LNCAP (cell line): Measurements from ENCODE around the gene SFXN3.

ENCODE experiments used
- TF ChIP-seq, protein P1 (sequence below): fragments of 450-650 bp; IDR thresholded peaks from 2 replicates; pipeline ENCODE4 v1.5.1; 2017; ENCODE audit warnings: mild to moderate bottlenecking

Gene SFXN3

DNA sequence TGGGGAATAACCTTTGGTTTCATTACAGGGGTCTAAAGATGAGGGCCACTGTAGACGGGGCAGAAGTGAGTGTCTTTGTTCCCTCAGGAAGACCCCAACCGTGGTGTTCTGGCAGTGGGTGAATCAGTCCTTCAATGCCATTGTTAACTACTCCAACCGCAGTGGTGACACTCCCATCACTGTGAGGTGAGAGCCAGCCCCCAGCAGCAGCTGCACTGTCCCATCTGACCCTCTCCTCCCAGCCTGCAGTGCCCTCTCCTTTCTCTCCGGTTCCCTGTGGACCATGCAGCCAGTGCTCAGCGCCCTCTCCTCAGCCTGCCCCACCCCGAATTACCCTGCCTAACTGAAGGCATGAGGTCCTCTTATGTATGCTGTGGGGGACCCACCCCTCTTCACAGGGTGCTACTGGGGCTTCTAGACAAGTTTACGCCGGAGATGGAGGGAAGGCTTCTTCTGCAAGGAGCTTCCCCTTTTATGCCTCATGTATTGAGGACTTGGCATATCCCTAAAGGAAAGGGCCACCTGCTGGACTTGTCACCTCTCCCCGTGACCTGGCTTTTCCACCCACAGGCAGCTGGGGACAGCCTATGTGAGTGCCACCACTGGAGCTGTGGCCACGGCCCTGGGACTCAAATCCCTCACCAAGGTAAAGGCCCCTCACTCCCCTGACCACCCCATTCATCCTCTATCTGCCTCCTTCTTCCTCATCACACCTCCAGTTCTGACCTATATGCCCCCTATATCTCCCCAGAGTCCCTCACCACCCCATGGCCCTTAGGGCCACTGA lies 5.1 kb downstream of the SFXN3 start:
- TF ChIP-seq, protein P1, sequence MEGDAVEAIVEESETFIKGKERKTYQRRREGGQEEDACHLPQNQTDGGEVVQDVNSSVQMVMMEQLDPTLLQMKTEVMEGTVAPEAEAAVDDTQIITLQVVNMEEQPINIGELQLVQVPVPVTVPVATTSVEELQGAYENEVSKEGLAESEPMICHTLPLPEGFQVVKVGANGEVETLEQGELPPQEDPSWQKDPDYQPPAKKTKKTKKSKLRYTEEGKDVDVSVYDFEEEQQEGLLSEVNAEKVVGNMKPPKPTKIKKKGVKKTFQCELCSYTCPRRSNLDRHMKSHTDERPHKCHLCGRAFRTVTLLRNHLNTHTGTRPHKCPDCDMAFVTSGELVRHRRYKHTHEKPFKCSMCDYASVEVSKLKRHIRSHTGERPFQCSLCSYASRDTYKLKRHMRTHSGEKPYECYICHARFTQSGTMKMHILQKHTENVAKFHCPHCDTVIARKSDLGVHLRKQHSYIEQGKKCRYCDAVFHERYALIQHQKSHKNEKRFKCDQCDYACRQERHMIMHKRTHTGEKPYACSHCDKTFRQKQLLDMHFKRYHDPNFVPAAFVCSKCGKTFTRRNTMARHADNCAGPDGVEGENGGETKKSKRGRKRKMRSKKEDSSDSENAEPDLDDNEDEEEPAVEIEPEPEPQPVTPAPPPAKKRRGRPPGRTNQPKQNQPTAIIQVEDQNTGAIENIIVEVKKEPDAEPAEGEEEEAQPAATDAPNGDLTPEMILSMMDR: no peak

DNA sequence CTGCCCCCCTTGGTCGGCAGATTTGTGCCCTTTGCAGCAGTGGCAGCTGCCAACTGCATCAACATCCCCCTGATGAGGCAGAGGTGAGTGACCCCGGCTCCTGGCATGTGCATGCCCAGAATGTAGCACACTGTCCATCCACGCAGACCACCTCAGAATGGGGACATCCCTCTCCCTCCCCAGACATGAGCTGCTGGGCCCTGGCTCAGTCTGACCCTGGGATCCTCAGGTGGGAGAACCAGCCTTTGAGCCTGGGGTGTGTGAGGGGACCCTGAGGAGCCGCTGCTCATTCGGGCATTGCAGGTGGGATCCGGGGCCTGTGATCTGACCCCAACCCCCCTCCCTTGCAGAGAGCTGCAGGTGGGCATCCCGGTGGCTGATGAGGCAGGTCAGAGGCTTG lies 5.7 kb downstream of the SFXN3 start:
- TF ChIP-seq, protein P1: no peak

DNA sequence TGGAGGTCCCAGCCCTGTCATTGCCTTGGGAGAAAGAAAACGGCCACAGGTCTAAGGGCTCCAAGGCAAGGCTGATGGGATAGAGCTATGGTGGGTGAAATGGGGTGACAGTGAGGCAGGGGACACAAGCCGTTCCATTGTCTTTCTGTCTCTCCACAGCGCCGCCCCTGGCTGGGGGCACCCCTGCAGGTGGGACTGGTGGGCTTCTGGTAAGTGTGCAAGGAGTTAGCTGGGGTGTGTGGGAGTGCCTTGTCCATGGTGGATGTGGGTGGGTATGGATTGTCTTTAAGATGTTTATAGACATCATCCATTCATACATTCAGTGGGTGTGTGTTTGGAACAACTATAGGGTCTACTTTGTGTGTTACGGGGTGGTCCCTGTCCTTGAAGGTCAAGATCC lies 7.5 kb downstream of the SFXN3 start:
- TF ChIP-seq, protein P1: no peak

DNA sequence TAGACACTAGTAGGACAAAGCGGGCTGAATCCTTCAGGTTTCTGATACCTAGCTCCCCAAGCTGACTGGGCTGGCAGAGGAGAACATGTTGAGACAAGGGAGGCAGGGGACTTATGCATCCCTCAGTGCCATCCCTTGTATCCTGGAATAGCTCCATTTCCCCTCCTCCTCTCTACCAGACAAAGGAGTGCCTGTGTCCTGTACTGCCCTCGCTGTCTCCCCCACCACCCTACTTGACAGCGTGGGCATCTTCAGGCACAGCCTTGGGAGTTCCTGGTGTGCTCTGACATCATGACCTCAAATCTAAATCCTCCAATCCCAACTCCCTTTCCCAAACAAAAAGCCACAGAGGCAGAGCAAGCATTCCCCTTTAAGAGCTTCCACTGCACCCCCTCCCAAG lies 9.0 kb downstream of the SFXN3 start:
- TF ChIP-seq, protein P1: no peak

DNA sequence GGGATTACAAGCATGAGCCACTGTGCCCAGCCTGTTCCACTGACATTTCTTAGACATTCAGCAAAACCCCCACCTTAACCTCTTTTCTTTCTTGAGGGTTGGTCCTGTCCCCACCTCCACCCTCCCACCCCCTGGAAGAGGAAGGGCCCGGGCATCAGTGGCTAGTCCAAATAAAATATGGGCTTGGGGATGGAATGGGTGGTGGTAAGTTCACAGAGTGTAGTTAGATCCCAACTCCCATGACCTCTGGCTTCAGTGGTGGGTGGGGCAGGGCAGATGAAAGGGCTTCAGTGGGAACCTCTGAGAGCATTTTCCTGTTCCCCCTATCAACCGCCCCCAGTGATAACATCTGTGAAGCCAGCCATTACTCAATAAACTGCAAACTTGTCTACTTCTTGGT lies 9.8 kb downstream of the SFXN3 start:
- TF ChIP-seq, protein P1: no peak

DNA sequence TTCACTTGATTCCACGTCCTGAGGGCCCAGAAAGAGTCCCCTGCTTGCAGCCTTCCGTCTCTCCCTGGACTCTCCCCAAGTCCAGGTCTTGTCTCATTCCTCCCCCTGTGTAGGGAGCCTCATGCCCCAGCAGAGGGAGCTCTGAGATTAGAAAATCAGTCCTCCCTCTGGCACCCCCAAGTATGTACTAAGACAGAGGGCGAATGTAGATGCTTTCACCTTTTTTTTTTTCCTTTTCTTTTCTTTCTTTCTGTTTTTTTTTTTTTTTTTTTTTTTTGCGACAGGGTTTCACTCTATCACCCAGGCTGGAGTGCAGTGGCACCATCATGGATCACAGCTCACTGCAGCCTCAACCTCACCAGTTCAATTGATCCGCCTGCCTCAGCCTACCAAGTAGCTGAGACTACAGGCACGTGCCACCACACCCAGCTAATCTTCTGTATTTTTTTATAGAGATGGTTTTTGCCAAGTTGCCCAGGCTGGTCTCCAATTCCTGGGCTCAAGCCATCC lies 10.3 kb downstream of the SFXN3 start:
- TF ChIP-seq, protein P1: peak; percentile 58

DNA sequence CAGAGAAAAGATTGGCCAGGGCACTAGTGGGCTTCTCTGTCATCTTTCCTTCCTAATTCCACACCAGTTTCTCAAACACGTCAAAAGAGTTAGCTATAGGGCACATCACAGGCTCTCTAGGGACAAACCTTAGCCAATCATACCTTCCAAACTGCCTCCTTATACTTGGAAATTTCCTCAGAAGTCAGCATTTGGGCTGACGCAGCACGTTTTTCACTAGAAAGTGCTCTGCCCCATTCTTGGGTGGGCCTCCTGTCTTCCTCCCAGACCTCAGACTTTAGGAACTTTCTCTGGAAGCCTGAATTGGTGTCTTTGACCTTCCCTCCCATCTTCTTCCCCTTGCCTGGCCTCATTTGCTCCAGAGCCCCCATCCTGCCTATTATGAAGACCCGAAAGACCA lies 11.1 kb downstream of the SFXN3 start:
- TF ChIP-seq, protein P1: no peak
